Activated B cell treated with CpG ODN at 0.5 μM for 24 hours (primary cell): ENCODE results near the gene PROS1. TPM values are rescaled to one million over a fixed set of nuclear protein-coding genes. Genes with fewer than 3 reads are reported as not detected.

Source experiments
- ATAC-seq: fragments of 200-7000 bp; cut with Tn5 transposase; one replicate; pipeline ENCODE4 v1.10.0; 2021; ENCODE audit warnings: low read depth, mild to moderate bottlenecking, moderate library complexity
- CTCF ChIA-PET: fragments of 350-600 bp; sonication (Branson Sonifier 250); formaldehyde crosslinking; loops from one replicate; lab custom pipeline; 2021; ENCODE audit warnings: antibody characterized with exemption; lab: Charles Lee
- POLR2A ChIA-PET: fragments of 350-600 bp; sonication (Branson Sonifier 250); formaldehyde crosslinking; loops from one replicate; lab custom pipeline; 2021; ENCODE audit warnings: antibody characterized with exemption; lab: Charles Lee
- DNase-seq: peaks from one replicate; pipeline ENCODE4 v3.0.0; 2022
- H3K27ac Mint-ChIP-seq: one replicate; pipeline ENCODE4 v1.8.0; 2020; ENCODE audit warnings: mixed read lengths
- H3K27me3 Mint-ChIP-seq: one replicate; pipeline ENCODE4 v1.8.0; 2021; ENCODE audit warnings: mixed read lengths
- H3K36me3 Mint-ChIP-seq: one replicate; pipeline ENCODE4 v1.8.0; 2021; ENCODE audit warnings: low read depth, mixed read lengths
- H3K4me1 Mint-ChIP-seq: one replicate; pipeline ENCODE4 v1.8.0; 2021; ENCODE audit warnings: mixed read lengths
- H3K4me3 Mint-ChIP-seq: one replicate; pipeline ENCODE4 v1.8.0; 2020; ENCODE audit warnings: mild to moderate bottlenecking, mixed read lengths
- H3K9me3 Mint-ChIP-seq: one replicate; pipeline ENCODE4 v1.8.0; 2020; ENCODE audit warnings: mixed read lengths
- CTCF ChIP-seq: fragments of 200-600 bp; IDR thresholded peaks from one replicate; pipeline ENCODE4 v1.8.0; 2022; ENCODE audit warnings: antibody characterized with exemption, mild to moderate bottlenecking
- intact Hi-C: fragments of 100-400 bp; cut with micrococcal nuclease; formaldehyde crosslinking; loops from one replicate; pipeline ENCODE4 v1.15.1; 2024
- total RNA-seq: library from RNA; stranded (reverse); gene quantifications from 2 replicates; pipeline ENCODE4 v1.2.3, GENCODE V29; 2022

PROS1 gene
- total RNA-seq, 1 donor from 2014 or later = not detected

- Mint-ChIP-seq H3K4me3 (no peak overlapping the region), H3K27me3 (no peaks in the 10 kb centered on the region), H3K27ac (no peak overlapping the region), H3K36me3 (peaks cover 4% of the 10 kb centered on the region), H3K4me1 (peaks cover 6% of the 10 kb centered on the region), H3K9me3 (no peaks in the 10 kb centered on the region)
- ChIA-PET POLR2A (no interaction called here), CTCF (no interaction called here)
- ATAC-seq = no peak
- intact Hi-C loops = no loop called here
- DNase-seq = no peak
- TF ChIP-seq CTCF = no peak
Observed at GRCh38 chr3:94011233-94011711, 37.6 kb upstream of the PROS1 start.

- ATAC-seq = no peak
- ChIA-PET CTCF (no interaction called here), POLR2A (no interaction called here)
- TF ChIP-seq CTCF = no peak
- H3K4me3 Mint-ChIP-seq = no peak overlapping the region
- DNase-seq = no peak
- peaks cover 4% of the 10 kb centered on the region for H3K36me3 Mint-ChIP-seq
- H3K27ac Mint-ChIP-seq = no peak overlapping the region
- no peaks in the 10 kb centered on the region for H3K9me3 Mint-ChIP-seq
- H3K27me3 Mint-ChIP-seq = no peaks in the 10 kb centered on the region
- peaks cover under 1% of the 10 kb centered on the region for H3K4me1 Mint-ChIP-seq
- intact Hi-C loops = no loop called here
Observed at GRCh38 chr3:94009608-94010007, 35.9 kb upstream of the PROS1 start.

- ChIA-PET POLR2A (no interaction called here), CTCF (interaction anchor here (1.1 kb wide), 1 partner anchor 61 kb away, joined by 4 read pairs; no protein-coding TSS in a partner anchor)
- ATAC-seq (no peak), DNase-seq (no peak)
- no peaks in the 10 kb centered on the region for H3K9me3 Mint-ChIP-seq
- H3K27ac Mint-ChIP-seq = no peak overlapping the region
- H3K4me1 Mint-ChIP-seq = peaks cover 4% of the 10 kb centered on the region
- TF ChIP-seq CTCF = no peak
- H3K27me3 Mint-ChIP-seq = no peaks in the 10 kb centered on the region
- intact Hi-C loops = no loop called here
- peaks cover 4% of the 10 kb centered on the region for H3K36me3 Mint-ChIP-seq
- no peak overlapping the region for H3K4me3 Mint-ChIP-seq
Observed at GRCh38 chr3:94008253-94008652, 34.6 kb upstream of the PROS1 start.

- POLR2A ChIA-PET = interaction anchor here (1.0 kb wide), 1 partner anchor 59 kb away, joined by 5 read pairs; the partner anchor contains the start of genes DHFR2 and NSUN3
Observed at GRCh38 chr3:94004301-94004910, 30.7 kb upstream of the PROS1 start.

More at GRCh38 chr3:94004301-94004910, 30.7 kb upstream of the PROS1 start:
- ATAC-seq (peak; percentile 66), DNase-seq (no peak)
- H3K27ac Mint-ChIP-seq = no peak overlapping the region
- H3K36me3 Mint-ChIP-seq = peaks cover 7% of the 10 kb centered on the region
- intact Hi-C loops = loop anchor here (1.0 to 2.0 kb wide), 3 partner anchors 24 to 245 kb away; partner anchors contain the start of gene ARL13B
- H3K9me3 Mint-ChIP-seq = no peaks in the 10 kb centered on the region
- peaks cover 4% of the 10 kb centered on the region for H3K4me1 Mint-ChIP-seq
- CTCF ChIA-PET = interaction anchor here (0.6 to 3.6 kb wide), 6 partner anchors 56 to 78 kb away, joined by 3 to 29 read pairs (median 6); partner anchors contain the start of genes DHFR2 and NSUN3
- no peak for TF ChIP-seq CTCF
- H3K4me3 Mint-ChIP-seq = peak overlapping the region; percentile 38
- no peaks in the 10 kb centered on the region for H3K27me3 Mint-ChIP-seq
